ENCODE results near the gene ABCC9. TPM values are rescaled to one million over a fixed set of nuclear protein-coding genes. Genes with fewer than 3 reads are reported as not detected.
"Not testable (repeated sequence)": the region's sequence is repeated elsewhere in the genome, so short reads cannot be mapped to it uniquely, and the experiment has no call there.

The ABCC9 gene
- total RNA-seq, 1 donor from 2014 or later = 2.8 TPM

DNA sequence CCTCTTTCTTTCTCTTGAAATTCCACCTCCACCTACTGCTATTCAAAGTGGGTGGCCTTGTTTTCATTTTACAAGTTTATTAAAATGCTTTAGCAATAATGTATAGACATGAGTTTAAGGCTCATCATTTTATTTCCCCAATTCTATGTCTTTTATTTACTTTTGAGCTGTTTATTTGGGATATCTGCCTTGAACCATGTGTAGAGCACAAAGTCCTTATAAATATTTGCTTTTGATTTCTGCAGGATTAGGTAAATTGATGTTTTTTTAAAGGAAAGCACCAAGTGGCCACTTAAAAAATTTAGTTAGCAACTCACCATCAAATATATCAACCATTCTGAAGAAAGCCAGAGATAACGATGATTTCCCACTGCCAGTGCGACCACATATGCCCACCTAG is 126.9 kb downstream of the ABCC9 start:
- Mint-ChIP-seq H3K9me3 (no peaks in the 10 kb centered on the region), H3K27ac (ENCODE audit: unreplicated experiment) (no peak overlapping the region), H3K36me3 (ENCODE audit: low read depth) (peaks cover 3% of the 10 kb centered on the region), H3K27me3 (ENCODE audit: low read depth) (peaks cover 10% of the 10 kb centered on the region), H3K4me3 (no peak overlapping the region), H3K4me1 (peaks cover 3% of the 10 kb centered on the region)
- TF ChIP-seq, protein P1, sequence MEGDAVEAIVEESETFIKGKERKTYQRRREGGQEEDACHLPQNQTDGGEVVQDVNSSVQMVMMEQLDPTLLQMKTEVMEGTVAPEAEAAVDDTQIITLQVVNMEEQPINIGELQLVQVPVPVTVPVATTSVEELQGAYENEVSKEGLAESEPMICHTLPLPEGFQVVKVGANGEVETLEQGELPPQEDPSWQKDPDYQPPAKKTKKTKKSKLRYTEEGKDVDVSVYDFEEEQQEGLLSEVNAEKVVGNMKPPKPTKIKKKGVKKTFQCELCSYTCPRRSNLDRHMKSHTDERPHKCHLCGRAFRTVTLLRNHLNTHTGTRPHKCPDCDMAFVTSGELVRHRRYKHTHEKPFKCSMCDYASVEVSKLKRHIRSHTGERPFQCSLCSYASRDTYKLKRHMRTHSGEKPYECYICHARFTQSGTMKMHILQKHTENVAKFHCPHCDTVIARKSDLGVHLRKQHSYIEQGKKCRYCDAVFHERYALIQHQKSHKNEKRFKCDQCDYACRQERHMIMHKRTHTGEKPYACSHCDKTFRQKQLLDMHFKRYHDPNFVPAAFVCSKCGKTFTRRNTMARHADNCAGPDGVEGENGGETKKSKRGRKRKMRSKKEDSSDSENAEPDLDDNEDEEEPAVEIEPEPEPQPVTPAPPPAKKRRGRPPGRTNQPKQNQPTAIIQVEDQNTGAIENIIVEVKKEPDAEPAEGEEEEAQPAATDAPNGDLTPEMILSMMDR (conservative IDR thresholded peaks at IDR 0.05) = no peak
- DNase-seq (ENCODE audit: low read depth, low spot score) = no peak

DNA sequence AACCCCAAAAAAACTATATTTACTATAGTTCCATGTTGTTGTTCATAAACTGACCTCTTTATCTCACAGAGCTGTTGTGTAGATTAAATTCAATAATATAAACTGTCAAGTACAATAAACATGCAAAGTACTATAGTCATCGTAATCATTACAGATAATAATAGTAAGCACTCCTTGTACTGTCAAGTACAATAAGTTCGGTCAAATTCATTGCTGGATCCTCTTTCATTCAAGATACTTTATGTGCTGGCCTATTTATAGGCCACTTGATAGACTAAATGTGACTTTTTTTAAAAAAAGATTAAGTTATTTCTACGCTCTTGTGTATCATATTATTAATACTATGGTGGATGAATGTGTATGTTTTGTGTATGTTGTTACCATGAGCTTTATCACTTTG is 127.5 kb downstream of the ABCC9 start:
- Mint-ChIP-seq H3K4me3 (no peak overlapping the region), H3K4me1 (no peaks in the 10 kb centered on the region), H3K9me3 (no peaks in the 10 kb centered on the region), H3K36me3 (ENCODE audit: low read depth) (peaks cover 3% of the 10 kb centered on the region), H3K27me3 (ENCODE audit: low read depth) (peaks cover 6% of the 10 kb centered on the region), H3K27ac (ENCODE audit: unreplicated experiment) (no peak overlapping the region)
- TF ChIP-seq, protein P1 (conservative IDR thresholded peaks at IDR 0.05) = no peak
- no peak for DNase-seq (ENCODE audit: low read depth, low spot score)

DNA sequence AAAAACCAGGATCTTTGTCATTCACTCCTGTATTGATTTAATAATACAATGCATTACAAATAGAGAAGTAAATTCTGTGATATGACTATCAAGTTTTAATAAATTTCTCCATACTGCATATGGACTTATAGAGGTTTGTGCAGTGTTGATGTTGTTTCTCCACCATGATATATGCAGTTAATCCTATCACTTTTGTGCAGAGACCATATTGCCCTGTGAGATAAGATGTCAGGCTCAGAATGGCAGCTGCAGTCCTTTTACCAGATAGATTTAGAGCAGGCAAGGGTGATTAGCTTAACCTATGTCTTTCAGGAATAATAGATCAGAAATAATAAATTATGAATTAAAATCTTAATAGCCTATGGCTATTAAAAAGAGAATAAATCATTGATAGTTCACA is 128.1 kb downstream of the ABCC9 start:
- Mint-ChIP-seq H3K27ac (ENCODE audit: unreplicated experiment) (no peak overlapping the region), H3K4me3 (no peak overlapping the region), H3K36me3 (ENCODE audit: low read depth) (peaks cover 3% of the 10 kb centered on the region), H3K4me1 (no peaks in the 10 kb centered on the region), H3K27me3 (ENCODE audit: low read depth) (peaks cover 6% of the 10 kb centered on the region), H3K9me3 (no peaks in the 10 kb centered on the region)
- no peak for DNase-seq (ENCODE audit: low read depth, low spot score)
- TF ChIP-seq, protein P1 (conservative IDR thresholded peaks at IDR 0.05) = no peak

DNA sequence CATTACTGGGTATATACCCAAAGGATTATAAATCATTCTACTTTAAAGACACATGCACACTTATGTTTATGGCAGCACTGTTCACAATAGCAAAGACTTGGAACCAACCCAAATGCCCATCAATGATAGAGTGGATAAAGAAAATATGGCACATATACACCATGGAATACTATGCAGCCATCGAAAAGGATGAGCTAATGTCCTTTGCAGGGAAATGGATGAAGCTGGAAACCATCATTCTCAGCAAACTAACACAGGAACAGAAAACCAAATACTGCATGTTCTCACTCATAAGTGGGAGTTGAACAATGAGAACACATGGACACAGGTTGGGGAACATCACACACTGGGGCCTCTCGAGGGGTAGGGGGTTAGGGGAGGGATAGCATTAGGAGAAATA is 128.9 kb downstream of the ABCC9 start:
- not testable (repeated sequence) for H3K27ac Mint-ChIP-seq (ENCODE audit: unreplicated experiment); H3K4me1 Mint-ChIP-seq; H3K4me3 Mint-ChIP-seq; H3K27me3 Mint-ChIP-seq (ENCODE audit: low read depth); H3K9me3 Mint-ChIP-seq; DNase-seq (ENCODE audit: low read depth, low spot score); H3K36me3 Mint-ChIP-seq (ENCODE audit: low read depth)

DNA sequence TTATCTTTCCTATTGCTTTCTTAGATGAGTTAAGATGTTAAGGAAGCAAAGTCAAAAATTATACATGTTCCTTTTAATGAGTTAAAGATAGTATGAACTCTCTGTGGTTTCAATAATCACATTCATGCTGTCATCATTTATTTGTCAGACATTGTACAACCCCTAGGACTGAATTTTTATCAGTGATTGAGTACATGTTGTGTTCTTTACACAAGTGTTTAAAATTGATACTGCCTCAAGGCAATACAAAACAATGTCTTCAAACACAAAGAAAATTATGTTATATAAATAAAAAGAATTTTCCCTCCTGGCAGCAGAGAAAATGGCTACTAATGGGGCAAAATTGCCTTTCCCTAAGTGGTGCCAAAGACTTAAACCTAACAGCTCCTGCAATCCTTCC is 132.1 kb downstream of the ABCC9 start:
- H3K27ac Mint-ChIP-seq (ENCODE audit: unreplicated experiment) = no peak overlapping the region

DNA sequence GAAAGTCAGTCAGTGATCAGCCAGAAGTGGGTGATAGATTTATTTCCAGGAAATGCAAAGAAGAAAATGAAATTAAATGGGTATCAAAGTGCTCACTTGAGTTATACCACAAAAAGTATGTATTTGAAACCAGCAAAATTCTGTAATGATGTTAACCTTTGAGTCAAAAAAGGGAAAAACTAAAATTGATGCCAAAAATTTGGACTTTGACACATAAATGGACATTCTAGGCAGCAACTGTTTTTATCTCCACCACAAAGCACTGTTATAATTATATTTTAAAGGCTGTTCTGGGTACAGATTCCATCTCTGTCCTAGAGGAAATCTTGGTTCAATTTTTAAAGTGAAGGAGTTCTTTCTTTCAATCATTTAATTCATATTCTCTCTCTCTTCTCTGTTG is 135.0 kb downstream of the ABCC9 start:
- Mint-ChIP-seq H3K27me3 (ENCODE audit: low read depth) (no peaks in the 10 kb centered on the region), H3K27ac (ENCODE audit: unreplicated experiment) (no peak overlapping the region), H3K4me3 (no peak overlapping the region), H3K9me3 (no peaks in the 10 kb centered on the region), H3K4me1 (no peaks in the 10 kb centered on the region), H3K36me3 (ENCODE audit: low read depth) (no peaks in the 10 kb centered on the region)
- TF ChIP-seq, protein P1 (conservative IDR thresholded peaks at IDR 0.05) = no peak
- no peak for DNase-seq (ENCODE audit: low read depth, low spot score)

More for the DNA sequence above, 132.1 kb downstream of the ABCC9 start:
- no peak for DNase-seq (ENCODE audit: low read depth, low spot score)
- Mint-ChIP-seq H3K27me3 (ENCODE audit: low read depth) (peaks cover 4% of the 10 kb centered on the region), H3K9me3 (no peaks in the 10 kb centered on the region), H3K4me3 (no peak overlapping the region), H3K36me3 (ENCODE audit: low read depth) (no peaks in the 10 kb centered on the region), H3K4me1 (no peaks in the 10 kb centered on the region)
- TF ChIP-seq, protein P1 (conservative IDR thresholded peaks at IDR 0.05) = no peak

All from neural crest cell (in vitro differentiated cells).